H9 (cell line): ENCODE results near the gene COPZ2. TPM values are rescaled to one million over a fixed set of nuclear protein-coding genes. Genes with fewer than 3 reads are reported as not detected.

Experiments
- DNase-seq: peaks from one replicate; pipeline ENCODE4 v3.0.0-alpha.2; 2017
- H2AFZ ChIP-seq: one replicate; pipeline ENCODE4 v1.6.1; 2013; ENCODE audit warnings: mild to moderate bottlenecking, low read length, control low read depth, moderate library complexity
- H2AK5ac ChIP-seq: 2 replicates; pipeline ENCODE4 v1.6.1; 2013; ENCODE audit warnings: low read length, control low read depth, mixed read lengths; ENCODE audit not compliant: insufficient read length
- H2BK120ac ChIP-seq: one replicate; pipeline ENCODE4 v1.6.1; 2013; ENCODE audit warnings: low read depth, mild to moderate bottlenecking, low read length, control low read depth, inconsistent platforms; ENCODE audit not compliant: poor library complexity, severe bottlenecking
- H2BK12ac ChIP-seq: 2 replicates; pipeline ENCODE4 v1.6.1; 2013; ENCODE audit warnings: low read length, control low read depth, mixed read lengths, low read depth; ENCODE audit not compliant: insufficient read length
- H2BK15ac ChIP-seq: 2 replicates; pipeline ENCODE4 v1.6.1; 2013; ENCODE audit warnings: low read depth, low read length, control low read depth
- H2BK20ac ChIP-seq: one replicate; pipeline ENCODE4 v1.6.1; 2013; ENCODE audit warnings: low read depth, mild to moderate bottlenecking, low read length, control low read depth, inconsistent platforms; ENCODE audit not compliant: poor library complexity, severe bottlenecking
- H2BK5ac ChIP-seq: 2 replicates; pipeline ENCODE4 v1.6.1; 2013; ENCODE audit warnings: low read length, control low read depth, mixed read lengths; ENCODE audit not compliant: insufficient read length
- H3K14ac ChIP-seq: 2 replicates; pipeline ENCODE4 v1.6.1; 2013; ENCODE audit warnings: low read length, control low read depth; ENCODE audit not compliant: insufficient read depth
- H3K18ac ChIP-seq: 2 replicates; pipeline ENCODE4 v1.6.1; 2013; ENCODE audit warnings: low read depth, mild to moderate bottlenecking, mixed read lengths, low read length, control low read depth; ENCODE audit not compliant: insufficient read length
- H3K23ac ChIP-seq: 2 replicates; pipeline ENCODE4 v1.6.1; 2013; ENCODE audit warnings: low read length, control low read depth, mixed read lengths, low read depth; ENCODE audit not compliant: insufficient read length
- H3K23me2 ChIP-seq: 2 replicates; pipeline ENCODE4 v1.6.1; 2013; ENCODE audit warnings: low read depth, mild to moderate bottlenecking, mixed read lengths, low read length, control low read depth; ENCODE audit not compliant: insufficient read length, poor library complexity, severe bottlenecking
- H3K27ac ChIP-seq: 2 replicates; pipeline ENCODE4 v1.5.1; 2013; ENCODE audit warnings: low read length, control low read depth, mixed read lengths, low read depth; ENCODE audit not compliant: insufficient read length
- H3K27me3 ChIP-seq: 2 replicates; pipeline ENCODE4 v1.6.1; 2013; ENCODE audit warnings: low read length, control low read depth, inconsistent platforms; ENCODE audit not compliant: insufficient read depth
- H3K4ac ChIP-seq: 2 replicates; pipeline ENCODE4 v1.6.1; 2013; ENCODE audit warnings: low read depth, mild to moderate bottlenecking, control low read depth, inconsistent platforms, low read length, moderate library complexity
- H3K4me1 ChIP-seq: 2 replicates; pipeline ENCODE4 v1.6.1; 2013; ENCODE audit warnings: low read length, control low read depth, inconsistent platforms; ENCODE audit not compliant: insufficient read depth
- H3K4me2 ChIP-seq: 2 replicates; pipeline ENCODE4 v1.6.1; 2013; ENCODE audit warnings: low read length, control low read depth, mixed read lengths; ENCODE audit not compliant: insufficient read length, insufficient read depth
- H3K56ac ChIP-seq: 2 replicates; pipeline ENCODE4 v1.6.1; 2013; ENCODE audit warnings: low read depth, mild to moderate bottlenecking, mixed read lengths, low read length, control low read depth; ENCODE audit not compliant: insufficient read length
- H3K79me1 ChIP-seq: 2 replicates; pipeline ENCODE4 v1.6.1; 2013; ENCODE audit warnings: low read depth, mild to moderate bottlenecking, moderate library complexity, low read length, control low read depth, inconsistent platforms; ENCODE audit not compliant: insufficient read depth, poor library complexity, severe bottlenecking
- H3K79me2 ChIP-seq: 2 replicates; pipeline ENCODE4 v1.6.1; 2013; ENCODE audit warnings: low read length, control low read depth, inconsistent platforms; ENCODE audit not compliant: insufficient read depth
- H3K9ac ChIP-seq: 2 replicates; pipeline ENCODE4 v1.6.1; 2013; ENCODE audit warnings: low read length, control low read depth, mixed read lengths; ENCODE audit not compliant: insufficient read length; ENCODE audit errors: extremely low read depth
- H3K9me3 ChIP-seq: one replicate; pipeline ENCODE4 v1.6.1; 2013; ENCODE audit warnings: low read depth, low read length, inconsistent platforms; ENCODE audit not compliant: control insufficient read depth
- H3T11ph ChIP-seq: one replicate; pipeline ENCODE4 v1.6.1; 2013; ENCODE audit warnings: mild to moderate bottlenecking, low read length, control low read depth, inconsistent platforms
- H4K20me1 ChIP-seq: one replicate; pipeline ENCODE4 v1.6.1; 2013; ENCODE audit not compliant: control insufficient read depth, insufficient read length, insufficient read depth
- H4K5ac ChIP-seq: 2 replicates; pipeline ENCODE4 v1.6.1; 2013; ENCODE audit warnings: low read depth, mild to moderate bottlenecking, mixed read lengths, low read length, control low read depth; ENCODE audit not compliant: insufficient read length
- H4K8ac ChIP-seq: replicated peaks from 2 replicates; pipeline ENCODE4 v1.6.1; 2013; ENCODE audit warnings: low read length, control low read depth, mixed read lengths, low read depth; ENCODE audit not compliant: insufficient read length
- H4K91ac ChIP-seq: 2 replicates; pipeline ENCODE4 v1.6.1; 2013; ENCODE audit warnings: low read depth, mild to moderate bottlenecking, moderate library complexity, mixed read lengths, low read length, control low read depth; ENCODE audit not compliant: insufficient read length
- H3K27ac Mint-ChIP-seq, 3 experiments: 2 replicates in 2 of 3; 3 replicates in 1 of 3; pipeline ENCODE4 v1.8.0; 2020 to 2021; ENCODE audit warnings: mixed read lengths in 3 of 3, mild to moderate bottlenecking in 1 of 3, moderate library complexity in 1 of 3
- H3K27me3 Mint-ChIP-seq: 2 replicates; pipeline ENCODE4 v1.8.0; 2021; ENCODE audit warnings: low read depth, mild to moderate bottlenecking, moderate library complexity, mixed read lengths
- H3K36me3 Mint-ChIP-seq, 3 experiments: 2 replicates in 2 of 3; 3 replicates in 1 of 3; pipeline ENCODE4 v1.8.0; 2020 to 2021; ENCODE audit warnings: low read depth in 3 of 3, mixed read lengths in 3 of 3; ENCODE audit not compliant: insufficient read depth in 1 of 3
- H3K4me1 Mint-ChIP-seq, 2 experiments: 2 replicates each; pipeline ENCODE4 v1.8.0; 2020; ENCODE audit warnings: mixed read lengths in 2 of 2
- H3K4me3 Mint-ChIP-seq, 2 experiments: 2 replicates in 1 of 2; 3 replicates in 1 of 2; pipeline ENCODE4 v1.8.0; 2020 to 2021; ENCODE audit warnings: mild to moderate bottlenecking in 2 of 2, mixed read lengths in 2 of 2, moderate library complexity in 1 of 2
- H3K9me3 Mint-ChIP-seq, 2 experiments: 2 replicates in 1 of 2; 3 replicates in 1 of 2; pipeline ENCODE4 v1.8.0; 2020; ENCODE audit warnings: mild to moderate bottlenecking in 2 of 2, mixed read lengths in 2 of 2, moderate library complexity in 1 of 2
- WGBS: extraction: QIAGEN DNeasy Blood & Tissue Kit; methylation state at CpG from one replicate; pipeline ENCODE4 v1.1.7; 2013; ENCODE audit warnings: missing lambda C conversion rate, low lambda C conversion rate, mixed read lengths; ENCODE audit not compliant: insufficient read length; ENCODE audit errors: extremely low coverage; 5-methylcytosine and 5-hydroxymethylcytosine counted together
- total RNA-seq: library from RNA; stranded (reverse); gene quantifications from 2 replicates; pipeline ENCODE4 v1.2.1, GENCODE V29; 2021
- TF ChIP-seq, protein P1 (sequence below): fragments of 200-600 bp; sonication (generic); conservative IDR thresholded peaks from 3 replicates; pipeline ENCODE4 v1.8.0; 2021; ENCODE audit warnings: antibody characterized with exemption, mild to moderate bottlenecking

The COPZ2 gene
- total RNA-seq, 1 experiment from 2014 or later, result 0.68 TPM

DNA sequence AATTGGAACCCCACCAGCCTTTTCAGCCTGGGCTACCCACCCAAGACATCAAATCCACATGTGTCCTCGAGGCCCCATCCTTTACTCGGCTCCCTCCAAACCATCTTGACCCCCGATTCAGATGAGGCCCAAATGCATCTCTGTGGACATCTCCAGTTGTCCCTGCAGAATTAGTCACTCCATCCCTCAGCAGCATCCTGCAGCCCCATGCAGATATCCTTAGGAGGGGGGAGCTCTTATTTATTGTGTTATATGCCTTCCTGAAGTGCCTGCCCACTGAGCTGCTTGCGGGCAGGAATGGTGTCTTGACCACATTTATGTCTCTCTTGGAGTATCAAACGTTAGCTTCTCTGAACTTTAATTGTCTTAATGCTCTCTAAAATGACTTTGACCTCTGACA, 51.1 kb downstream of the COPZ2 start:
- Histone ChIP-seq H3K18ac (no peak overlapping the region), H4K8ac (no peak overlapping the region), H2AK5ac (no peak overlapping the region), H3K4ac (no peak overlapping the region), H4K91ac (no peak overlapping the region), H3K79me2 (no peaks in the 10 kb centered on the region), H2BK12ac (no peak overlapping the region), H2BK15ac (no peak overlapping the region), H3K4me1 (peaks cover 7% of the 10 kb centered on the region; the same call in 1 of the 2 replicates), H3K9me3 (no peaks in the 10 kb centered on the region), H2BK5ac (no peak overlapping the region), H3T11ph (no peak overlapping the region), H2BK20ac (no peak overlapping the region), H4K20me1 (no peaks in the 10 kb centered on the region), H3K23ac (no peak overlapping the region), H2BK120ac (no peak overlapping the region), H3K14ac (no peak overlapping the region), H2AFZ (no peak overlapping the region), H3K27ac (no peak overlapping the region), H3K56ac (no peak overlapping the region), H3K9ac (no peak overlapping the region), H3K27me3 (no peaks in the 10 kb centered on the region; the same call in 1 of the 2 replicates), H4K5ac (no peak overlapping the region), H3K4me2 (no peak overlapping the region), H3K23me2 (peaks cover 3% of the 10 kb centered on the region), H3K79me1 (no peaks in the 10 kb centered on the region)
- peaks cover 48 to 54% of the 10 kb centered on the region in 2 experiments for H3K4me1 Mint-ChIP-seq
- peak overlapping the region in 1 of 3 experiments; percentile 92; a peak in 3 of 7 replicates for H3K27ac Mint-ChIP-seq
- no peaks in the 10 kb centered on the region for H3K9me3 Mint-ChIP-seq
- no peak overlapping the region for H3K4me3 Mint-ChIP-seq
- DNase-seq, result no peak
- no CpG with 5 or more reads among the region's 5 CpGs for WGBS
- peaks cover 7 to 20% (median 16%) of the 10 kb centered on the region in 3 experiments; a peak in 6 of 7 replicates for H3K36me3 Mint-ChIP-seq
- H3K27me3 Mint-ChIP-seq, result peaks cover 3% of the 10 kb centered on the region
- TF ChIP-seq, protein P1, sequence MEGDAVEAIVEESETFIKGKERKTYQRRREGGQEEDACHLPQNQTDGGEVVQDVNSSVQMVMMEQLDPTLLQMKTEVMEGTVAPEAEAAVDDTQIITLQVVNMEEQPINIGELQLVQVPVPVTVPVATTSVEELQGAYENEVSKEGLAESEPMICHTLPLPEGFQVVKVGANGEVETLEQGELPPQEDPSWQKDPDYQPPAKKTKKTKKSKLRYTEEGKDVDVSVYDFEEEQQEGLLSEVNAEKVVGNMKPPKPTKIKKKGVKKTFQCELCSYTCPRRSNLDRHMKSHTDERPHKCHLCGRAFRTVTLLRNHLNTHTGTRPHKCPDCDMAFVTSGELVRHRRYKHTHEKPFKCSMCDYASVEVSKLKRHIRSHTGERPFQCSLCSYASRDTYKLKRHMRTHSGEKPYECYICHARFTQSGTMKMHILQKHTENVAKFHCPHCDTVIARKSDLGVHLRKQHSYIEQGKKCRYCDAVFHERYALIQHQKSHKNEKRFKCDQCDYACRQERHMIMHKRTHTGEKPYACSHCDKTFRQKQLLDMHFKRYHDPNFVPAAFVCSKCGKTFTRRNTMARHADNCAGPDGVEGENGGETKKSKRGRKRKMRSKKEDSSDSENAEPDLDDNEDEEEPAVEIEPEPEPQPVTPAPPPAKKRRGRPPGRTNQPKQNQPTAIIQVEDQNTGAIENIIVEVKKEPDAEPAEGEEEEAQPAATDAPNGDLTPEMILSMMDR, result no peak
